Right atrium auricular region (tissue), 2 donors: Measurements from ENCODE around the gene MAGI1. TPM values are rescaled to one million over a fixed set of nuclear protein-coding genes. Genes with fewer than 3 reads are reported as not detected.

Experiments
- DNase-seq: peaks from one replicate; pipeline ENCODE4 v3.0.0-alpha.2; 2019; ENCODE audit warnings: low spot score
- H3K27ac ChIP-seq, 2 donors: fragments of 200-600 bp; sonication (generic); 1 replicate in 1 of 2; 2 replicates in 1 of 2; pipeline ENCODE4 v1.5.1; 2016 to 2019
- H3K27me3 ChIP-seq, 2 donors: fragments of 200-600 bp; sonication (generic); one replicate each; pipeline versions ENCODE4 v1.5.1 to v1.6.0; 2017 to 2019
- H3K36me3 ChIP-seq: fragments of 200-600 bp; sonication (generic); one replicate; pipeline ENCODE4 v1.5.1; 2016
- H3K4me1 ChIP-seq, 2 donors: fragments of 200-600 bp; sonication (generic); one replicate each; pipeline versions ENCODE4 v1.5.1 to v1.6.0; 2017 to 2019
- H3K4me3 ChIP-seq, 2 donors: fragments of 200-600 bp; sonication (generic); 1 replicate in 1 of 2; 2 replicates in 1 of 2; pipeline ENCODE4 v1.5.1; 2017 to 2019; ENCODE audit warnings: mild to moderate bottlenecking in 1 of 2, moderate library complexity in 1 of 2
- H3K9me3 ChIP-seq, 2 donors: fragments of 200-600 bp; sonication (generic); one replicate each; pipeline ENCODE4 v1.5.1; 2019
- total RNA-seq, 2 donors: library from RNA; depleted of rRNA; stranded (reverse); fragments of >200 nt; gene quantifications; one replicate each; pipeline ENCODE4 v1.1.0, GENCODE V29; 2016
- TF ChIP-seq, protein P1 (sequence below), 2 donors: fragments of 200-600 bp; sonication (generic); IDR thresholded peaks; one replicate each; pipeline ENCODE4 v1.5.1; 2019; ENCODE audit warnings: antibody characterized with exemption in 2 of 2

MAGI1 gene
- total RNA-seq, 2 donors from 2014 or later: 28.5 to 34.8 TPM

GRCh38 chr3:65558826-65559225 lies 479.9 kb downstream of the MAGI1 start:
- no peaks in the 10 kb centered on the region for H3K36me3 ChIP-seq
- H3K27me3 ChIP-seq: no peaks in the 10 kb centered on the region
- no peak overlapping the region for H3K4me3 ChIP-seq
- H3K9me3 ChIP-seq: no peaks in the 10 kb centered on the region
- no peak overlapping the region for H3K27ac ChIP-seq
- TF ChIP-seq, protein P1, sequence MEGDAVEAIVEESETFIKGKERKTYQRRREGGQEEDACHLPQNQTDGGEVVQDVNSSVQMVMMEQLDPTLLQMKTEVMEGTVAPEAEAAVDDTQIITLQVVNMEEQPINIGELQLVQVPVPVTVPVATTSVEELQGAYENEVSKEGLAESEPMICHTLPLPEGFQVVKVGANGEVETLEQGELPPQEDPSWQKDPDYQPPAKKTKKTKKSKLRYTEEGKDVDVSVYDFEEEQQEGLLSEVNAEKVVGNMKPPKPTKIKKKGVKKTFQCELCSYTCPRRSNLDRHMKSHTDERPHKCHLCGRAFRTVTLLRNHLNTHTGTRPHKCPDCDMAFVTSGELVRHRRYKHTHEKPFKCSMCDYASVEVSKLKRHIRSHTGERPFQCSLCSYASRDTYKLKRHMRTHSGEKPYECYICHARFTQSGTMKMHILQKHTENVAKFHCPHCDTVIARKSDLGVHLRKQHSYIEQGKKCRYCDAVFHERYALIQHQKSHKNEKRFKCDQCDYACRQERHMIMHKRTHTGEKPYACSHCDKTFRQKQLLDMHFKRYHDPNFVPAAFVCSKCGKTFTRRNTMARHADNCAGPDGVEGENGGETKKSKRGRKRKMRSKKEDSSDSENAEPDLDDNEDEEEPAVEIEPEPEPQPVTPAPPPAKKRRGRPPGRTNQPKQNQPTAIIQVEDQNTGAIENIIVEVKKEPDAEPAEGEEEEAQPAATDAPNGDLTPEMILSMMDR (IDR thresholded peaks at IDR 0.05): no peak
- peaks cover 0 to 8% of the 10 kb centered on the region in 2 donors for H3K4me1 ChIP-seq
- DNase-seq: no peak

- no peaks in the 10 kb centered on the region for H3K27me3 ChIP-seq
- no peak overlapping the region for H3K27ac ChIP-seq
- peaks cover 0 to 8% of the 10 kb centered on the region in 2 donors for H3K4me1 ChIP-seq
- DNase-seq: no peak
- no peaks in the 10 kb centered on the region for H3K9me3 ChIP-seq
- no peak overlapping the region for H3K4me3 ChIP-seq
- H3K36me3 ChIP-seq: no peaks in the 10 kb centered on the region
- TF ChIP-seq, protein P1 (IDR thresholded peaks at IDR 0.05): no peak
These were observed 480.7 kb downstream of the MAGI1 start for GRCh38 chr3:65557899-65558564.

DNA sequence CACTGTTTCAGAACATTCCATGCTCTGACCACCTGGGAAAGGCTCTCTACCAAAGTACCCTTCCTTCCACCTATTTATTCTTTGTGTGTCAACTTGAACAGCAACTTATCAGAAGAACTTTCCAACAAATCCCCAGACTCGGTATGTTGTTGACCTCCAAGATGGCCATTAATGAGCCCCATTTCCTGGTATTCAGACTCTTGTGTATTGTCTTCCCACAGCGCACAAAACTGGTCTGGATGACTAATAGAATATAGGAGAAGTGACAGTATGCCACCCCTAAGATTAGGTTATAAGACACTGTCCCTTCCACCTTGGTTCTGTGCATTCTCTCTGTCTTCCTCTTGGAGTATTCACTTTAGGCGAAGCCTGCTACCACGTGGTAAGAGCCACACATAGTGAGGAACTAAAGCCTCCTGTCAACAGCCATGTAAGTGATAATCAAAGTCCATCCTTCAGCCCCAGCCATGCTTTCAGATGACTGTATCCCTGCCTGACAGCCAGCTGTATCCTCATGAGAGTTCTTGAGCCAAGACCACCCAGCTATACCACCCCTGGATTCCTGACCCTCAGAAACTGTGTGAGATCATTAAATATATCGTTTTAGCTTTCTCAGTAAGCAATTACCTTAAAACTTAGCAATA lies 481.7 kb downstream of the MAGI1 start:
- H3K27me3 ChIP-seq: no peaks in the 10 kb centered on the region
- no peaks in the 10 kb centered on the region for H3K9me3 ChIP-seq
- TF ChIP-seq, protein P1 (IDR thresholded peaks at IDR 0.05): no peak
- no peaks in the 10 kb centered on the region for H3K36me3 ChIP-seq
- H3K27ac ChIP-seq: no peak overlapping the region
- H3K4me1 ChIP-seq: peaks cover 0 to 11% of the 10 kb centered on the region in 2 donors
- DNase-seq: no peak
- H3K4me3 ChIP-seq: no peak overlapping the region

GRCh38 chr3:65552434-65552833 lies 486.3 kb downstream of the MAGI1 start:
- no peak for DNase-seq
- H3K27me3 ChIP-seq: no peaks in the 10 kb centered on the region
- H3K4me1 ChIP-seq: peaks cover 0 to 41% of the 10 kb centered on the region in 2 donors
- no peaks in the 10 kb centered on the region for H3K36me3 ChIP-seq
- TF ChIP-seq, protein P1 (IDR thresholded peaks at IDR 0.05): no peak
- H3K9me3 ChIP-seq: no peaks in the 10 kb centered on the region
- H3K4me3 ChIP-seq: no peak overlapping the region
- H3K27ac ChIP-seq: peak overlapping the region in 1 of 2 donors; percentile 69

GRCh38 chr3:65551945-65552344 lies 486.8 kb downstream of the MAGI1 start:
- Histone ChIP-seq H3K36me3 (no peaks in the 10 kb centered on the region), H3K4me1 (peaks cover 0 to 44% of the 10 kb centered on the region in 2 donors), H3K27ac (peak overlapping the region; percentile 50 to 69), H3K4me3 (no peak overlapping the region), H3K27me3 (no peaks in the 10 kb centered on the region), H3K9me3 (no peaks in the 10 kb centered on the region)
- TF ChIP-seq, protein P1 (IDR thresholded peaks at IDR 0.05): no peak
- DNase-seq: no peak
